ENCODE data around the gene RPL22.
"Not testable (repeated sequence)": the region's sequence is repeated elsewhere in the genome, so short reads cannot be mapped to it uniquely, and the experiment has no call there.

The RPL22 gene

GRCh38 chr1:6233376-6233775 lies 34.0 kb upstream of the RPL22 start:
- no peak for DNase-seq

DNA sequence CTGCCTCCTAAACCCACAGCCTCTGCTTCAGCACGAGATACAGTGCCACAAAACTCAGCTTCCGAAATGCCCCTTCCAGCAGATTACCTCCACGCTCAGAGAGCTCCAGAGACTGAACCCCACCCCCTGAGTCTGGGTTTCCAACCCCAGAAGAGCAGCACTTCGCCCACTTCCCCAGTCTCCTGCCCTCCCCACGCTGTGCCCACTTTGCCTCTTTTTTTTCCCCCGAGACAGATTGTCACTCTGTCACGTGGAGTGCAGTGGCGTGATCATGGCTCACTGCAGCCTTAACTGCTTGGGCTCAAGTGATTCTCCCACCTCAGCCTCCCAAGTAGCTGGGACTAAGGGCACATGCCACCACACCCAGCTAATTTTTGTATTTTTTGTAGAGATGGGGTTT lies 26.3 kb upstream of the RPL22 start:
- no peak for DNase-seq

DNA sequence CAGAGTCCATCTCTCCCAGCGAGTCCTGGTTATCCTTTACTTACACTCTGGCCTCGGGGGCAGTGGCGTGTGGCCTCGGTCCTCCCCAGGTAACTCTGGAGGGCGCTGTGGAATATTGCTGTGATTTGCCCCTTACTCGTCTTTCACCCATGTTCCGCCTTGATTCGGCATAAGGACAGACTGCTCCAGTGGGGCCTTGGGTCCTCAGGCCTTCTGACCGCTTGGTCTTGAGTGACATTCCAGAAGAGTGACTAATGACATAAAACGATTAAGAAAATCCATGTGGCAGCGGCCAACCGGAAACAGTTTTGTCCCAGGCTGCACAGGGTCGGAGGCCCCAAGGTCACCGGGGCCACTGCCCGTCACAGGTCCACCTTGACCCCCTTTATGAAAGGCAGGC lies 25.3 kb upstream of the RPL22 start:
- no peak for DNase-seq

- DNase-seq, result no peak
These were observed 24.2 kb upstream of the RPL22 start for GRCh38 chr1:6223617-6224016.

DNA sequence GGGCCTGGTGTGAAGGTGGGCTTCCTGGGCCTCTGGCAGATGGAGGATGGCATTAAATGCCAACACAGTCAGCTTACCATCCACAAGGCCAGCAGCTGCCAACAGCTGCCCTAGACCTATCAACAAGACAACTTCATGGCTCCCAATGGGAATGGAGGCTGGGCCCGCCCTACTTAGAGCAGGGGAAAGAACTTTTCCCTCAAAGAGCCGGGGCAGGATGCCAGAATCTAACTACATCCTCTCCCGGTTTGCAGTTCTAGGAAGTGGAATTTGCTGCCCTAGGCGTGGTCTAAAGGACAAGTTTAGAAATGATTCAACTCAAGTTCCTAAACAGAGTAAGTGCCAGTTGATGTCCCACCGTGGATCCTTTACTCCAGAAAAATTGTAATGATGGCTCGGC lies 23.2 kb upstream of the RPL22 start:
- no peak for DNase-seq

DNA sequence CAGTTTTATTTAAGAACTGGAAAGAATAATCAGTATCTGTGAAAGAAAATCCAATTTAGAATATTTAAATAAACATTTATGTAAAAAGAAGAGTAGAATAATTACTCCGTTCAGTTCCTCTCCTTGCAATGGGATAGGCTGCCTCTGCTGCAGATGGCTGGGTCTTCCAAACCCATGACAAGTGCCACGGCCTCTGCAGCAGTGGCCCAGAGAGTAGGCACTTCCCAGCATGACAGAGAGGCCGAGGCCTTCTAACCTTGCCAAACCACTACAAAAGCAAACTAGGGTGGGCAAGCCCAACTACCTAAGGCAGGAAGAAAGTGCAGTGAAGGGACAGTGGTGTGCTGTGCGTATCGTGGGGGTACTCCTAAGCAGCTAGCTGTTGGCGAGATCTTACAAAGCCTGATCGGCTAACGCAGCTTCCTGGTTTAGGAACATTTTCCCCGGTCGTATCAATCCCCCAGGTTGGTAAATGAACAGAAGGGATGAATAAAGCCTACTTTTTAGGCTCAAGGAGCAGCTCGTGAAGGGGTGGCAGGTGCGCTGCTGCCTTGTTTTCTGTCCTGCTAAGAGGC lies 21.9 kb upstream of the RPL22 start:
- DNase-seq, result no peak

- no peak for DNase-seq
These were observed 20.8 kb upstream of the RPL22 start for GRCh38 chr1:6220236-6220635.

DNA sequence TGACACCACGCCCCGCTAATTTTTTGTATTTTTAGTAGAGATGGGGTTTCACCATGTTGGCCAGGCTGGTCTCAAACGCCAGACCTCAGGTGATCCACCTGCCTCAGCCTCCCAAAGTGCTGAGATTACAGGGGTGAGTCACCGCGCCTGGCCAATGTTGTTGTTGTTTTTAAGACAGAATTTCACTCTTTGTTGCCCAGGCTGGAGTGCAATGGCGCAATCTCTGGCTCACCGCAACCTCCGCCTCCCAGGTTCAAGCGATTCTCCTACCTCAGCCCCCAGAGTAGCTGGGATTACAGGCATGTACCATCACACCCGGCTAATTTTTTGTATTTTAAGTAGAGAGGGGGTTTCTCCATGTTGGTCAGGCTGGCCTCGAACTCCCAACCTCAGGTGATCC lies 20.2 kb upstream of the RPL22 start:
- not testable (repeated sequence) for DNase-seq

DNA sequence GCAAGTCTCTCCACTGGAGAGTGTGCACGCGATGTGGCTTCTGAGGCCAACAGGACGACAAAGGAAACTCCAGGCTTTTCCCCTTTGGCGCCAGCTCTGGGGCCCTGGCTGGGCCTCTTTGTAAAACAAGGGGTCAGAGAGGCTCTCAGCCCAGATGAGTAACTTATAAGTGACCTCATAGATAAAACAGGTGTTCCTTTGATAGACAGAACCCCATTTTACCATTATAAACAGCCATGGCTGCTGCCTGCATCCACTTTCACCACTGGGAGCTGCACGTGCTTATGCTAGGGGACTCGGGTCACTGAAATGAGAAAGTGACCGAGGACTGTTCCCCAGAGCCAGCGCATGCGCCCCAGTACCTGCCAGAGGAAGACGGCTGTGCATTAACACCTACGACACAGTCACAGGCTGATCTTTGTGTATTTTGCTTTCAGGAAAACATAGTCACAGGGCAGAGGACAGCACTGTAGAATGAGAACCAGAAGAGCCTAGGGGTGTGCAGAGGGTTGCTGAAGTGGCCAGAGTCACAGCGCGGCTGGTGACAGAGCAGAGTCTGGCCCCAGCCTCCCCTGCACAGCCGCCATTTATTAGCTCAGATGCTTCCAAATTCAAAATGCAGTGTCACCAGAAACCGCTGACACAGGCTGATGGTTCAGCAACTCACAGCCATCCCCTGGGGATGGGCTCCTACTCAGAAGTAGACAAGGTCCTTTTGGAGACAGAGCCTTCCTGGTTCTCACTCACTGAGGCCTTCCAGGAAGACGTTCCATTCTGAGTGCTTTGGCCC lies 19.2 kb upstream of the RPL22 start:
- DNase-seq, result no peak

GRCh38 chr1:6212193-6212959 lies 13.0 kb upstream of the RPL22 start:
- DNase-seq, result no peak

- no peak for DNase-seq
These were observed 12.3 kb upstream of the RPL22 start for GRCh38 chr1:6211731-6212130.

- DNase-seq, result no peak
These were observed 11.4 kb upstream of the RPL22 start for GRCh38 chr1:6210591-6211355.

GRCh38 chr1:6209661-6210580 lies 10.5 kb upstream of the RPL22 start:
- no peak for DNase-seq

- no peak for DNase-seq
These were observed 9.6 kb upstream of the RPL22 start for GRCh38 chr1:6208723-6209660.

DNA sequence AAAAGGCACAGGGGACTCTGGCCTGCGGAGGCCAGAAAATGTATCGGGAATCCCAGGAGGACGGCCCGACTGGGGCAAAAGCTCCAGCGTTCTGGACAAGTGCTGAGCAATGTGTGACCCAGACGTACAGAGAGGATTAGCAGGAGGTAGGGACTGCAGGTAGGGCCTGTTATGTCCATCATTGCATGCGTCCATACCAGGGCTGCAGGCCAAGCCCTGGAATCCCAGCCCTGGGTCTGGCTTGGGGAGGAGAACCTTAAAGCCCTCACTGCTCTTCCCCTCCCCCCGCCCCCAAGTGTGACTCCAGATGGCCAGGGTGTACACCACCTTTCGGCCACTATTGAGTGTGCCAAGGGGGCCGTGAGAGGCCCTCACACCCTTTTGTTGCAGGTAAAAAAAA lies 8.5 kb upstream of the RPL22 start:
- no peak for DNase-seq

DNA sequence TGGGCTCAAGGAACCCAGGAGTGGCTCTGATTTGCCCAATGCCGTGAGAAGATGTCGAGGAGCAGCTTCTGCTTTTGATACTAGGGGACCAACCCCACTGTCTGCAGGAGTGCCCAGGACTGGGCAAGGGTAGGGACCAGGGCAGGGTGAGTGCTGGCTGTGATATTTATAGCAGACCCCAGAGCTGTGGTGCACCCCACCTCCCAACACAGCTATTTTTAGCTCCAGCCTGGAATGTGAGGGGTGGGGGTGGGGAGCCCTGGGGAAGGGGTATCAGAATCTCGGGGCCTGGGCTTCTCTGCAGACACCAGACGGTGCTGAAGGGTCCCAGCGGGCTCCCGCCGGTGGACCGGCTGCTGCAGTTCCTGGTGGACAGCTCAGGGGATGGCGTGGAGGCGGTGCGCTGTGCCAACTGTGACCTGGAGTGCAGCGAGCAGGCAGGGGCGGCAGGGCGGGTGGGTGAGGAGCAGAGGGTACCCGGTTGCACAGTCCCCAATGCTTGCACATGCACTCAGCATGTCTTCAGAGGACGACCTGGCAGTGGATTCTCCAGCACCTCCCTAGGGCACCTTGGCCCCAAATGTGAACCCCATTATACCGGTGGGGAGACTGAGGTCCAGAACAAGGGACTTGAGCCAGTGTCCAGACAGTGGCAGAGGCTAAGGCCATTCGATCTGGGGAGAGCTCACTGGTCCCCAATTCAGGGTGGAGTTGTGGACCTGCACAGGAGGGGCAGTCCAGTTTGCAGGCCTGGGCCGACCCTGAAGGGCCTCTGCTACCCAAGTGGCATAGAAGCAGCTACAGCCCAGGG lies 7.9 kb upstream of the RPL22 start:
- no peak for DNase-seq

- DNase-seq, result no peak
These were observed 7.1 kb upstream of the RPL22 start for GRCh38 chr1:6206520-6206855.

GRCh38 chr1:6205849-6206519 lies 6.6 kb upstream of the RPL22 start, which contains the start of gene RNF207:
Gene RNF207 (plus strand): TSS chr1:6206119. CDS start chr1:6206536, 417 bp downstream.
- DNase-seq, result no peak

- no peak for DNase-seq
These were observed 2.9 kb upstream of the RPL22 start for GRCh38 chr1:6202256-6202655.
